Neural progenitor cell (in vitro differentiated cells): ENCODE measurements around the gene NAT8L. TPM values are rescaled to one million over a fixed set of nuclear protein-coding genes. Genes with fewer than 3 reads are reported as not detected.
A peak's percentile ranks its signal among the peaks of the same experiment; 100 is the strongest.

Source experiments
- DNase-seq: peaks from one replicate; pipeline ENCODE4 v3.0.0-alpha.2; 2016; ENCODE audit warnings: low spot score
- H2AFZ ChIP-seq: fragments of 200-600 bp; sonication (generic); replicated peaks from 2 replicates; pipeline ENCODE4 v1.6.1; 2016; ENCODE audit warnings: antibody characterized with exemption
- H3F3A ChIP-seq: fragments of 200-600 bp; sonication (generic); 2 replicates; pipeline ENCODE4 v1.6.1; 2016; ENCODE audit warnings: antibody characterized with exemption, low read depth
- H3K27ac ChIP-seq: fragments of 200-600 bp; sonication (generic); 2 replicates; pipeline ENCODE4 v1.5.1; 2016; ENCODE audit warnings: mild to moderate bottlenecking
- H3K27me3 ChIP-seq: fragments of 200-600 bp; sonication (generic); 2 replicates; pipeline ENCODE4 v1.6.1; 2016; ENCODE audit warnings: mild to moderate bottlenecking, moderate library complexity
- H3K36me3 ChIP-seq: fragments of 200-600 bp; sonication (generic); 2 replicates; pipeline ENCODE4 v1.5.1; 2016
- H3K4me1 ChIP-seq: fragments of 200-600 bp; sonication (generic); 2 replicates; pipeline ENCODE4 v1.6.1; 2016; ENCODE audit warnings: mixed run types
- H3K4me2 ChIP-seq: fragments of 200-600 bp; sonication (generic); 2 replicates; pipeline ENCODE4 v1.6.1; 2016
- H3K4me3 ChIP-seq: fragments of 200-600 bp; sonication (generic); 2 replicates; pipeline ENCODE4 v1.5.1; 2016
- H3K79me2 ChIP-seq: fragments of 200-600 bp; sonication (generic); 2 replicates; pipeline ENCODE4 v1.6.1; 2016; ENCODE audit warnings: low read depth
- H3K9ac ChIP-seq: fragments of 200-600 bp; sonication (generic); 2 replicates; pipeline ENCODE4 v1.6.1; 2016
- H3K9me3 ChIP-seq: fragments of 200-600 bp; sonication (generic); 2 replicates; pipeline ENCODE4 v1.5.1; 2016; ENCODE audit warnings: low read depth
- H4K20me1 ChIP-seq: fragments of 200-600 bp; sonication (generic); 2 replicates; pipeline ENCODE4 v1.6.1; 2016; ENCODE audit warnings: low read depth
- H3K27ac Mint-ChIP-seq: 3 replicates; pipeline ENCODE4 v1.8.0; 2021; ENCODE audit warnings: mixed read lengths
- H3K27me3 Mint-ChIP-seq: 2 replicates; pipeline ENCODE4 v1.8.0; 2022; ENCODE audit warnings: low read depth, mild to moderate bottlenecking, inconsistent platforms, moderate library complexity, mixed read lengths; ENCODE audit not compliant: insufficient read depth
- H3K36me3 Mint-ChIP-seq: 3 replicates; pipeline ENCODE4 v1.8.0; 2021; ENCODE audit warnings: mixed read lengths
- H3K4me1 Mint-ChIP-seq: 3 replicates; pipeline ENCODE4 v1.8.0; 2021; ENCODE audit warnings: mixed read lengths
- H3K4me3 Mint-ChIP-seq: 3 replicates; pipeline ENCODE4 v1.8.0; 2021; ENCODE audit warnings: mild to moderate bottlenecking, moderate library complexity, mixed read lengths
- H3K9me3 Mint-ChIP-seq: 3 replicates; pipeline ENCODE4 v1.8.0; 2020; ENCODE audit warnings: mixed read lengths
- CTCF ChIP-seq: fragments of 200-600 bp; sonication (generic); IDR thresholded peaks from 2 replicates; pipeline ENCODE4 v1.5.1; 2017; ENCODE audit warnings: antibody characterized with exemption, mild to moderate bottlenecking
- EZH2 ChIP-seq: fragments of 200-600 bp; sonication (generic); IDR thresholded peaks from 2 replicates; pipeline ENCODE4 v1.6.1; 2017; ENCODE audit warnings: antibody characterized with exemption, mild to moderate bottlenecking, moderate library complexity
- EZH2phosphoT487 ChIP-seq: fragments of 200-600 bp; sonication (generic); IDR thresholded peaks from 2 replicates; pipeline ENCODE4 v1.6.1; 2017; ENCODE audit warnings: antibody characterized with exemption
- total RNA-seq: library from RNA; depleted of rRNA; stranded (reverse); fragments of >200 nt; gene quantifications from 2 replicates; pipeline ENCODE4 v1.2.3, GENCODE V29; 2015; ENCODE audit warnings: low replicate concordance

NAT8L gene
- total RNA-seq, 1 donor from 2014 or later: 0.62 TPM

GRCh38 chr4:2067446-2068197, 8.5 kb downstream of the NAT8L start:
- Histone ChIP-seq H3K4me2 (no peak overlapping the region), H3F3A (no peaks in the 10 kb centered on the region), H3K4me1 (peaks cover 12% of the 10 kb centered on the region), H3K4me3 (no peak overlapping the region), H3K9ac (no peak overlapping the region), H3K36me3 (no peaks in the 10 kb centered on the region), H3K27ac (no peak overlapping the region), H4K20me1 (peaks cover 4% of the 10 kb centered on the region), H3K79me2 (no peaks in the 10 kb centered on the region), H3K27me3 (no peaks in the 10 kb centered on the region), H3K9me3 (no peaks in the 10 kb centered on the region), H2AFZ (no peak overlapping the region)
- H3K4me1 Mint-ChIP-seq: peaks cover 31% of the 10 kb centered on the region
- H3K27ac Mint-ChIP-seq: peak overlapping the region; percentile 3
- peaks cover 7% of the 10 kb centered on the region for H3K36me3 Mint-ChIP-seq
- H3K27me3 Mint-ChIP-seq: peaks cover 7% of the 10 kb centered on the region
- H3K4me3 Mint-ChIP-seq: no peak overlapping the region
- no peak for TF ChIP-seq CTCF
- no peak for TF ChIP-seq EZH2
- TF ChIP-seq EZH2phosphoT487: no peak
- no peak for DNase-seq
- H3K9me3 Mint-ChIP-seq: no peaks in the 10 kb centered on the region

- Mint-ChIP-seq H3K4me3 (no peak overlapping the region), H3K27ac (peak overlapping the region; percentile 3), H3K27me3 (peaks cover 7% of the 10 kb centered on the region), H3K36me3 (peaks cover 7% of the 10 kb centered on the region), H3K9me3 (no peaks in the 10 kb centered on the region), H3K4me1 (peaks cover 34% of the 10 kb centered on the region)
- Histone ChIP-seq H2AFZ (no peak overlapping the region), H3K9me3 (no peaks in the 10 kb centered on the region), H3K27me3 (no peaks in the 10 kb centered on the region), H4K20me1 (peaks cover 4% of the 10 kb centered on the region), H3K4me2 (no peak overlapping the region), H3K4me3 (no peak overlapping the region), H3K27ac (no peak overlapping the region), H3F3A (no peaks in the 10 kb centered on the region), H3K79me2 (no peaks in the 10 kb centered on the region), H3K9ac (no peak overlapping the region), H3K4me1 (peaks cover 12% of the 10 kb centered on the region), H3K36me3 (no peaks in the 10 kb centered on the region)
- no peak for DNase-seq
- TF ChIP-seq EZH2phosphoT487 (no peak), CTCF (no peak), EZH2 (no peak)
Observed at GRCh38 chr4:2068198-2068470, 9.0 kb downstream of the NAT8L start.

- Histone ChIP-seq H3K27me3 (no peaks in the 10 kb centered on the region), H3K4me1 (peaks cover 12% of the 10 kb centered on the region), H4K20me1 (peaks cover 4% of the 10 kb centered on the region), H3K9ac (no peak overlapping the region), H3K27ac (no peak overlapping the region), H3K4me2 (no peak overlapping the region), H3K9me3 (no peaks in the 10 kb centered on the region), H3K79me2 (no peaks in the 10 kb centered on the region), H2AFZ (no peak overlapping the region), H3K36me3 (no peaks in the 10 kb centered on the region), H3K4me3 (no peak overlapping the region), H3F3A (no peaks in the 10 kb centered on the region)
- H3K27ac Mint-ChIP-seq: peak overlapping the region; percentile 3
- TF ChIP-seq EZH2phosphoT487 (no peak), CTCF (no peak), EZH2 (no peak)
- H3K4me1 Mint-ChIP-seq: peaks cover 34% of the 10 kb centered on the region
- H3K9me3 Mint-ChIP-seq: no peaks in the 10 kb centered on the region
- H3K4me3 Mint-ChIP-seq: no peak overlapping the region
- H3K27me3 Mint-ChIP-seq: peaks cover 7% of the 10 kb centered on the region
- no peak for DNase-seq
- H3K36me3 Mint-ChIP-seq: peaks cover 7% of the 10 kb centered on the region
Observed at GRCh38 chr4:2068566-2068965, 9.4 kb downstream of the NAT8L start.
